ENCODE data around the gene PNPO. TPM values are rescaled to one million over a fixed set of nuclear protein-coding genes. Genes with fewer than 3 reads are reported as not detected.
A peak's percentile ranks its signal among the peaks of the same experiment; 100 is the strongest.

The PNPO gene
- polyA plus RNA-seq, 1 donor from 2014 or later, result 1.7 TPM

DNA sequence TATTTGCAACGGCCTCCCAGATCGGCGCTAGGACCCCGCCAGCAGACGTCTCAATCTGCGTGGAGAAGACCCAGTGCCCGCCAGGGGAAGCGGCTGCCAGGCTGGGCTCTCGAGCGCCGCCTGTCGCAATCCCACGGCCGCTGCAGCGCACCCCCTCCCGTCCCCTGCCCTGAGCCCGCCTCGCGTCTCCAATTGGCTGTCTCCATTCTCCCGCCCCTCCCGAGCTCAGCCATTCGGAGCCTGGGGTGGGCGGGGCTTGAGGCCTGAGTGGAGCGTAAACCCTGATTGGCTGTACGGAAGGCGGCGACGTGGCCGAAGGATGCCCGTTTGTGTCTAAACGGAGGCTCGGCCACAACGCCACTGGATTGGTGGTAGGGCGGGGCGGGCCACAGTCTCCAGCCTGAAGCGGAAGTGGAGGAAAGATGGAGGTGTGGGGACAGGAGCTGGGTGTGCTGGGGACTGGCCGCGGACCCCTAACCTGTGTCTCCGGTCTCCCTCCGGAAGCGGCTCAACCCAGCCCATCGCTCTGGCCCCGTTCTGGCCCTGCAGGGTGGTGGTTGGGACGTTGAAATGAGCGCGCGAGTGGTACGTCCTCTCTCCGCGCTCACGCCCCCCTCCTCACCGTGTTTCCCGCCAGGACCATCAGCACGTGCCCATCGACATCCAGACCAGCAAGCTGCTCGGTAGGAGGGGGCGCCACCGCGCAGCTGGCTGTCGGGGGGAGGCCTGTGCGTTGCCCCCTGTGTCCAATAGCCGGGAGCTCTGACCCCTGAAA is 29.5 kb downstream of the PNPO start, which contains the start of gene CDK5RAP3:
Gene CDK5RAP3 (plus strand): TSS at position 389 of the 775 bp plus-strand sequence. CDS start 34 bp downstream, at position 423.
- H3K27ac ChIP-seq (ENCODE audit: low read length), result peak within 1 kb of the TSS; percentile 77
- H3K9me3 ChIP-seq (ENCODE audit: low read length), result no peaks in the 10 kb centered on the region
- H4K20me1 ChIP-seq (ENCODE audit: insufficient read depth), result no peaks in the 10 kb centered on the region
- H3K27me3 ChIP-seq (ENCODE audit: insufficient read depth, low read depth, low read length), result no peaks in the 10 kb centered on the region
- H3K36me3 ChIP-seq (ENCODE audit: insufficient read depth, low read length), result no peaks in the 10 kb centered on the region
- peak; percentile 6 for TF ChIP-seq EP300 (conservative IDR thresholded peaks at IDR 0.05; ENCODE audit: poor library complexity, severe bottlenecking)
- TF ChIP-seq SMC3 (conservative IDR thresholded peaks at IDR 0.05; ENCODE audit: poor library complexity), result peak; percentile 91
- no peak for TF ChIP-seq EZH2 (IDR thresholded peaks at IDR 0.05; ENCODE audit: borderline replicate concordance, insufficient read depth, low read length, poor library complexity, severe bottlenecking)
- TF ChIP-seq, protein P1, sequence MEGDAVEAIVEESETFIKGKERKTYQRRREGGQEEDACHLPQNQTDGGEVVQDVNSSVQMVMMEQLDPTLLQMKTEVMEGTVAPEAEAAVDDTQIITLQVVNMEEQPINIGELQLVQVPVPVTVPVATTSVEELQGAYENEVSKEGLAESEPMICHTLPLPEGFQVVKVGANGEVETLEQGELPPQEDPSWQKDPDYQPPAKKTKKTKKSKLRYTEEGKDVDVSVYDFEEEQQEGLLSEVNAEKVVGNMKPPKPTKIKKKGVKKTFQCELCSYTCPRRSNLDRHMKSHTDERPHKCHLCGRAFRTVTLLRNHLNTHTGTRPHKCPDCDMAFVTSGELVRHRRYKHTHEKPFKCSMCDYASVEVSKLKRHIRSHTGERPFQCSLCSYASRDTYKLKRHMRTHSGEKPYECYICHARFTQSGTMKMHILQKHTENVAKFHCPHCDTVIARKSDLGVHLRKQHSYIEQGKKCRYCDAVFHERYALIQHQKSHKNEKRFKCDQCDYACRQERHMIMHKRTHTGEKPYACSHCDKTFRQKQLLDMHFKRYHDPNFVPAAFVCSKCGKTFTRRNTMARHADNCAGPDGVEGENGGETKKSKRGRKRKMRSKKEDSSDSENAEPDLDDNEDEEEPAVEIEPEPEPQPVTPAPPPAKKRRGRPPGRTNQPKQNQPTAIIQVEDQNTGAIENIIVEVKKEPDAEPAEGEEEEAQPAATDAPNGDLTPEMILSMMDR (IDR thresholded peaks at IDR 0.05; ENCODE audit: poor library complexity, severe bottlenecking), result peak; percentile 100
- TF ChIP-seq REST (IDR thresholded peaks at IDR 0.05; ENCODE audit: borderline replicate concordance), result peak; percentile 42
- TF ChIP-seq POLR2AphosphoS5 (IDR thresholded peaks at IDR 0.05), result peak; percentile 79
- TF ChIP-seq TAF1 (IDR thresholded peaks at IDR 0.05; ENCODE audit: low read depth), result peak; percentile 53
- TF ChIP-seq MXI1 (conservative IDR thresholded peaks at IDR 0.05; ENCODE audit: poor library complexity, severe bottlenecking), result peak; percentile 83
- peak; percentile 83 for TF ChIP-seq RAD21 (conservative IDR thresholded peaks at IDR 0.05)
- peak within 1 kb of the TSS; percentile 97 for H3K4me3 ChIP-seq (ENCODE audit: low read length)
- H3K9ac ChIP-seq (ENCODE audit: low read length), result peak within 1 kb of the TSS; percentile 77
- peak within 1 kb of the TSS; percentile 87 for H2AFZ ChIP-seq (ENCODE audit: low read depth, low read length)
- no peaks in the 10 kb centered on the region for H3K9me2 ChIP-seq (ENCODE audit: insufficient read depth, low read length)
- H3F3A ChIP-seq (ENCODE audit: insufficient read depth, low read length, poor library complexity, severe bottlenecking), result no peaks in the 10 kb centered on the region
- peak within 1 kb of the TSS; percentile 87 for H3K4me2 ChIP-seq (ENCODE audit: low read length)
- H3K79me2 ChIP-seq (replicated peaks; ENCODE audit: insufficient read depth, low read length), result peaks cover 9% of the 10 kb centered on the region

DNA sequence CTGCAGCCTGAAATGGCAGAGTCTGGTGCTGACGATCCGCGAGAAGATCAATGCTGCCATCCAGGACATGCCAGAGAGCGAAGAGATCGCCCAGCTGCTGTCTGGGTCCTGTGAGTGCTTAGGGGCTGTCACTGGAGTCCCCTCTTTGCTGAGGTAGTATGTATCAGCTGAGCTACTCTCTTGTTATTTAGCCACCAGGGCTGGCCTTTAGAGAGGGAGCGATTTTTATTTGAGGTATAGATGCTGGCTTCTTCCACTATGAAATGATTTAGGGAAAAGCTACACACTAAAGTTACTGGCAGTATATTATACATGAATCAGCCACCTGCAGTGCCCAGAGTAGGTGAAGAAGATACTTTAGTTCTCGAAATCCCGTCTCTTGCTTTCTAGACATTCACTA is 32.2 kb downstream of the PNPO start:
- no peaks in the 10 kb centered on the region for H3F3A ChIP-seq (ENCODE audit: insufficient read depth, low read length, poor library complexity, severe bottlenecking)
- H3K4me2 ChIP-seq (ENCODE audit: low read length), result no peak overlapping the region
- peaks cover 9% of the 10 kb centered on the region for H3K79me2 ChIP-seq (replicated peaks; ENCODE audit: insufficient read depth, low read length)
- no peaks in the 10 kb centered on the region for H3K36me3 ChIP-seq (ENCODE audit: insufficient read depth, low read length)
- H4K20me1 ChIP-seq (ENCODE audit: insufficient read depth), result no peaks in the 10 kb centered on the region
- H3K9ac ChIP-seq (ENCODE audit: low read length), result no peak overlapping the region
- no peaks in the 10 kb centered on the region for H3K27me3 ChIP-seq (ENCODE audit: insufficient read depth, low read depth, low read length)
- H3K27ac ChIP-seq (ENCODE audit: low read length), result no peak overlapping the region
- no peaks in the 10 kb centered on the region for H3K9me2 ChIP-seq (ENCODE audit: insufficient read depth, low read length)
- H2AFZ ChIP-seq (ENCODE audit: low read depth, low read length), result no peak overlapping the region
- no peak overlapping the region for H3K4me3 ChIP-seq (ENCODE audit: low read length)
- no peaks in the 10 kb centered on the region for H3K9me3 ChIP-seq (ENCODE audit: low read length)
- TF ChIP-seq POLR2AphosphoS5 (IDR thresholded peaks at IDR 0.05) (no peak), REST (IDR thresholded peaks at IDR 0.05; ENCODE audit: borderline replicate concordance) (no peak), MXI1 (conservative IDR thresholded peaks at IDR 0.05; ENCODE audit: poor library complexity, severe bottlenecking) (no peak), RAD21 (conservative IDR thresholded peaks at IDR 0.05) (no peak), EP300 (conservative IDR thresholded peaks at IDR 0.05; ENCODE audit: poor library complexity, severe bottlenecking) (no peak), TAF1 (IDR thresholded peaks at IDR 0.05; ENCODE audit: low read depth) (no peak), SMC3 (conservative IDR thresholded peaks at IDR 0.05; ENCODE audit: poor library complexity) (no peak), EZH2 (IDR thresholded peaks at IDR 0.05; ENCODE audit: borderline replicate concordance, insufficient read depth, low read length, poor library complexity, severe bottlenecking) (no peak)
- TF ChIP-seq, protein P1 (IDR thresholded peaks at IDR 0.05; ENCODE audit: poor library complexity, severe bottlenecking), result no peak

Data from neural cell (in vitro differentiated cells).